OCI-LY7 (cell line): ENCODE measurements around the gene ERGIC3. TPM values are rescaled to one million over a fixed set of nuclear protein-coding genes. Genes with fewer than 3 reads are reported as not detected.

Experiments
- BruUV-seq: library from RNA; stranded (reverse); fragments of 400-500 nt; replicated peaks from 2 replicates; lab custom pipeline; 2021; lab: Mats Ljungman, UMichigan
- CTCF ChIA-PET: fragments of 300-600 bp; sonication (Branson Sonifier 250); formaldehyde crosslinking; loops from one replicate; lab custom pipeline; 2022; ENCODE audit warnings: antibody characterized with exemption; ENCODE audit not compliant: unreplicated experiment; lab: Charles Lee
- POLR2A ChIA-PET: fragments of 300-600 bp; sonication (Branson Sonifier 250); formaldehyde crosslinking; loops from one replicate; lab custom pipeline; 2022; ENCODE audit warnings: antibody characterized with exemption; lab: Charles Lee
- DNase-seq: peaks from one replicate; pipeline ENCODE4 v3.0.0-alpha.2; 2015; ENCODE audit warnings: low spot score
- H2AFZ ChIP-seq: fragments of 200-600 bp; sonication (generic), shearing (Covaris generic); 2 replicates; pipeline ENCODE4 v1.6.1; 2014; ENCODE audit warnings: mild to moderate bottlenecking, antibody characterized with exemption, low read length, moderate library complexity
- H3K27ac ChIP-seq: fragments of 200-600 bp; sonication (generic); 2 replicates; pipeline ENCODE4 v1.5.1; 2014; ENCODE audit warnings: mixed run types, low read depth, mild to moderate bottlenecking, moderate library complexity, low read length, inconsistent platforms; ENCODE audit not compliant: poor library complexity, severe bottlenecking
- H3K36me3 ChIP-seq: fragments of 200-600 bp; sonication (generic); 2 replicates; pipeline ENCODE4 v1.6.1; 2014; ENCODE audit warnings: mild to moderate bottlenecking, antibody characterized with exemption, low read length, moderate library complexity, mixed read lengths; ENCODE audit not compliant: insufficient read depth
- H3K4me1 ChIP-seq: fragments of 200-600 bp; sonication (generic); 2 replicates; pipeline ENCODE4 v1.5.1; 2014; ENCODE audit warnings: mild to moderate bottlenecking, low read length; ENCODE audit not compliant: insufficient read depth, poor library complexity, severe bottlenecking
- H3K4me2 ChIP-seq: fragments of 200-600 bp; sonication (generic); 2 replicates; pipeline ENCODE4 v1.6.1; 2014; ENCODE audit warnings: mild to moderate bottlenecking, low read length
- H3K4me3 ChIP-seq: fragments of 200-600 bp; sonication (generic); 2 replicates; pipeline ENCODE4 v1.5.1; 2014; ENCODE audit warnings: mild to moderate bottlenecking, low read depth, low read length; ENCODE audit not compliant: poor library complexity, severe bottlenecking
- H3K79me2 ChIP-seq: fragments of 200-600 bp; sonication (generic); 2 replicates; pipeline ENCODE4 v1.6.1; 2016; ENCODE audit warnings: low read depth, mild to moderate bottlenecking, low read length, moderate library complexity, mixed read lengths; ENCODE audit not compliant: insufficient read depth
- H3K9me2 ChIP-seq: fragments of 200-600 bp; sonication (generic); 2 replicates; pipeline ENCODE4 v1.6.1; 2016; ENCODE audit warnings: mild to moderate bottlenecking, low read length, mixed read lengths; ENCODE audit not compliant: insufficient read depth
- H3K9me3 ChIP-seq: fragments of 200-600 bp; sonication (generic); 2 replicates; pipeline ENCODE4 v1.6.1; 2014; ENCODE audit warnings: mild to moderate bottlenecking, mixed run types, low read length, mixed read lengths
- H4K20me1 ChIP-seq: fragments of 200-600 bp; sonication (generic); 2 replicates; pipeline ENCODE4 v1.6.1; 2014; ENCODE audit warnings: mild to moderate bottlenecking, antibody characterized with exemption, low read length, moderate library complexity, mixed read lengths; ENCODE audit not compliant: insufficient read depth
- CTCF ChIP-seq: fragments of 200-600 bp; sonication (generic); conservative IDR thresholded peaks from 2 replicates; pipeline ENCODE4 v1.5.1; 2014; ENCODE audit warnings: mild to moderate bottlenecking, antibody characterized with exemption, low read length, moderate library complexity, mixed read lengths
- EZH2phosphoT487 ChIP-seq: fragments of 200-600 bp; sonication (generic); IDR thresholded peaks from 2 replicates; pipeline ENCODE4 v1.6.1; 2018; ENCODE audit warnings: low read depth, borderline replicate concordance, mild to moderate bottlenecking, mixed run types, antibody characterized with exemption, low read length, moderate library complexity, mixed read lengths
- intact Hi-C: fragments of 100-400 bp; cut with micrococcal nuclease; formaldehyde crosslinking; loops from one replicate; pipeline ENCODE4 v1.10.0; 2022; ENCODE audit not compliant: unreplicated experiment
- total RNA-seq, 2 experiments: library from RNA; depleted of rRNA in 1 of 2; stranded (reverse); fragments of >200 nt in 1 of 2; shearing (Covaris generic) in 1 of 2; gene quantifications; 2 replicates each; pipeline ENCODE4 v1.2.3, GENCODE V29; 2014 to 2022

Gene ERGIC3
- total RNA-seq, 2 experiments from 2014 or later = 170 to 171 TPM

GRCh38 chr20:35503841-35504561 lies 37.9 kb upstream of the ERGIC3 start:
- no TSS peak for BruUV-seq
- H3K4me3 ChIP-seq = no peak overlapping the region
- DNase-seq = no peak
- peaks cover 92% of the 10 kb centered on the region for H3K36me3 ChIP-seq
- H3K27ac ChIP-seq = no peak overlapping the region
- TF ChIP-seq CTCF (no peak), EZH2phosphoT487 (no peak)
- no peak overlapping the region for H3K4me2 ChIP-seq
- peaks cover 31% of the 10 kb centered on the region for H3K4me1 ChIP-seq
- ChIA-PET CTCF (interaction anchor here (1.2 kb wide), 1 partner anchor 8 kb away, joined by 3 read pairs; no protein-coding TSS in a partner anchor), POLR2A (interaction anchor here (0.6 to 1.7 kb wide), 6 partner anchors 13 to 460 kb away, joined by 3 to 8 read pairs (median 4); no protein-coding TSS in a partner anchor)
- H3K79me2 ChIP-seq = no peaks in the 10 kb centered on the region
- H4K20me1 ChIP-seq = no peaks in the 10 kb centered on the region; the same call in 1 of the 2 replicates
- no peaks in the 10 kb centered on the region for H3K9me3 ChIP-seq
- no peaks in the 10 kb centered on the region for H3K9me2 ChIP-seq
- H2AFZ ChIP-seq = no peak overlapping the region
- intact Hi-C loops = no loop called here

- H3K4me2 ChIP-seq = no peak overlapping the region
- H2AFZ ChIP-seq = no peak overlapping the region
- H3K79me2 ChIP-seq = no peaks in the 10 kb centered on the region
- H3K9me2 ChIP-seq = no peaks in the 10 kb centered on the region
- CTCF ChIA-PET = no interaction called here
- POLR2A ChIA-PET = interaction anchor here (0.6 to 0.7 kb wide), 3 partner anchors 20 to 460 kb away, joined by 3 to 5 read pairs (median 3); no protein-coding TSS in a partner anchor
- no peaks in the 10 kb centered on the region; the same call in 1 of the 2 replicates for H4K20me1 ChIP-seq
- no peak for TF ChIP-seq CTCF
- TF ChIP-seq EZH2phosphoT487 = no peak
- no TSS peak for BruUV-seq
- DNase-seq = no peak
- no peaks in the 10 kb centered on the region for H3K9me3 ChIP-seq
- no peak overlapping the region for H3K4me3 ChIP-seq
- no peak overlapping the region for H3K27ac ChIP-seq
- intact Hi-C loops = no loop called here
- peaks cover 92% of the 10 kb centered on the region for H3K36me3 ChIP-seq
- peaks cover 31% of the 10 kb centered on the region for H3K4me1 ChIP-seq
Measured at GRCh38 chr20:35504751-35505150, 37.1 kb upstream of the ERGIC3 start.

GRCh38 chr20:35506179-35506578 lies 35.7 kb upstream of the ERGIC3 start:
- H3K4me1 ChIP-seq = peaks cover 31% of the 10 kb centered on the region
- H4K20me1 ChIP-seq = no peaks in the 10 kb centered on the region; the same call in 1 of the 2 replicates
- intact Hi-C loops = no loop called here
- BruUV-seq = no TSS peak
- TF ChIP-seq CTCF = no peak
- no peak for TF ChIP-seq EZH2phosphoT487
- H3K4me2 ChIP-seq = no peak overlapping the region
- no peaks in the 10 kb centered on the region for H3K79me2 ChIP-seq
- POLR2A ChIA-PET = no interaction called here
- DNase-seq = peak; percentile 19
- H2AFZ ChIP-seq = no peak overlapping the region
- H3K9me2 ChIP-seq = no peaks in the 10 kb centered on the region
- CTCF ChIA-PET = no interaction called here
- H3K36me3 ChIP-seq = peaks cover 92% of the 10 kb centered on the region
- H3K9me3 ChIP-seq = no peaks in the 10 kb centered on the region
- no peak overlapping the region for H3K27ac ChIP-seq
- H3K4me3 ChIP-seq = no peak overlapping the region
